Stimulated activated CD4-positive, alpha-beta T cell treated with anti-CD3 and anti-CD28 coated beads, TNF-alpha, amount 100 ng/mL, for 48 hours (primary cell): ENCODE data around the gene RASL10B.

Experiments used
- DNase-seq, 3 donors: peaks; one replicate each; pipeline ENCODE4 v3.0.0-alpha.2; 2020; ENCODE audit warnings: low read depth in 3 of 3

RASL10B gene

DNA sequence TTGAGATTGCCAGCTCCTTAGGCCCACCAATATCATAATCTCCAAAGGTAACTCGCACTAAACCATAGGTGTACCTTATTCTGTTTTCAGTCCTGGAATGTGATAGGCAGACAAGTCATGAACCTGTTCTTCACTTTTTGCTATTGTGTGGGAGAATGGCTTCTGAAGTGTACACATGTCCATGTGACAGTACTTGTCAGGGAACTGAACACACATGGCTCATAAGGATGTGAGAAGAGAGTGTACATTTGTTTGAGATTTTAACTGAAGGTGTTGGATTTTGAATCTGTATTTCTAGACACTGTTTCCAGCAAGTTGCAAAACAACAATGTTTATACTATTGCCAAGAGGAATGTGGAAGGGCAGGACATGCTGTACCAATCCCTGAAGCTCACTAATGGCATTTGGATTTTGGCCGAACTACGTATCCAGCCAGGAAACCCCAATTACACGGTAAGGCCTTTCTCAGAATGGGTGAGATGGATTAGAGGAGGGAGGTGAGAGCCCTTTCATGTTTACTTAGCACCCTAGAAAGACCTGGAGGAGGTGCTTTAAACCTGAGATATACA, 14.5 kb upstream of the RASL10B start:
- DNase-seq, result no peak

DNA sequence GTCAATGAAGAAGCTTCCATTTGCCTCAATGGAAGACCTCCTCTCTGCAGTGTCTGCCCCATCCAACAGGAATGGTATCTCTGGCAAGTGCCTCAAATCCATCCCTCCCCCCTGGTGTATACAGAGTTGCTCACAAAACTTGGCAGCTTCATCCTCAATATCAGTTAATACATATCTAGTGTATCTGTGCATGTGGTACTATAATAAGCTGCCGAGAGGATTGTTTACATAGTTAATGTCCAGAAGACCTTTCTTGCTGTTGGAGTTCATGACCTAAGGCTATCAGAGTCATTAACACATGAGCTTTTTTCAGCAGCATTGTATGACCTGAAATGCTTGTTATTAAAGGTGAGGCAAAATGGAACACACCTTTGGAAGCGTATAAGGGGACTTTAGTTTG, 14.0 kb upstream of the RASL10B start:
- DNase-seq, result no peak

DNA sequence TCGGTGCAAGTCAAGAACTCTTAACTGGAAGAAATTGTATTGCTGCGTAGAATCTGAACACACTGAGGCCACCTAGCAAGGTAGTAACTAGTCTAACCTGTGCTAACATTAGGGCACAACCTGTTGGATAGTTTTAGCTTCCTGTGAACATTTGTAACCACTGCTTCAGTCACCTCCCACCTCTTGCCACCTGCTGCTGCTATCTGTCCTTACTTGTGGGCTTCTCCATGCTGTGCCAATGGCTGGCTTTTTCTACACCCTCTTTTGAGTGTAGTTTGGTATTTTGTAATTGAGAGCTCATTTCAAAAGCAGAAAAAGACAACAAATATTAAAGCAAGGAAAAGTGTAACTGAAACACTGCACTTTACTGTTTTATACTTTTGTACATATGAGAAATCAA, 7.7 kb upstream of the RASL10B start:
- no peak for DNase-seq

DNA sequence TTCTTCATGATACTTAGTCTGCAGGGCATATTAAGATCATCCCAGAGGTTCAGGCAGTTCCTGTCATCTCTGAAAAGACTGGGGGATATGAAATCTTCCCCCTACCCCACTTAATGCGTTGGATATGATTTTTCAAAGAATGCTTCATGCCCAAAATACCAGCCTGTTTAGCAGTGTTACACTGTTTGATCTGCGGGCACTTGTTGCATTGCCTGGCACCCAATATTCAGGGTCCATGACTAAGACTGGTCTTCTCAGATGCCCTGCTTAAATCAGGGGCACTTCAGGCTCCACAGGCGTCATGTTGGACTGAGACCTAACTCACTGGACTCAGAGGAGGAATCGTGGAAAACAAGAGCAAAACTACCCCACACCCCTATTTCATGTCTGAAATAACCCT, 6.4 kb upstream of the RASL10B start:
- DNase-seq, result no peak

DNA sequence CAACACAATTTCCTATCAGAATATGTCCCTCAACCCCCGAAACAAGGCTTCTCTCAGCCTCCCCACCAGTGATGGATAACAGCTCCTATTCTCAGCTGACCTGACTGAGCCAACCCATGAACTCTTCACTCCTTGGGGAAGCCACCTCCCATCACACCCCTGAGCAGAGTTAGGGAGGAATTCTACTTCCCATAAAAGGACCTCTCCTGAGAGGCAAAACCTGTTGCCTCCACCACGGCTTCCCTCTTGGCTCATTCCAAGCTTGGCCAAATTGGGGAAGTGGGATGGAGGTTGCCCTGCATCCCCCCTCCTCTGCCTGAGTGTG, 5.7 kb upstream of the RASL10B start:
- no peak for DNase-seq

DNA sequence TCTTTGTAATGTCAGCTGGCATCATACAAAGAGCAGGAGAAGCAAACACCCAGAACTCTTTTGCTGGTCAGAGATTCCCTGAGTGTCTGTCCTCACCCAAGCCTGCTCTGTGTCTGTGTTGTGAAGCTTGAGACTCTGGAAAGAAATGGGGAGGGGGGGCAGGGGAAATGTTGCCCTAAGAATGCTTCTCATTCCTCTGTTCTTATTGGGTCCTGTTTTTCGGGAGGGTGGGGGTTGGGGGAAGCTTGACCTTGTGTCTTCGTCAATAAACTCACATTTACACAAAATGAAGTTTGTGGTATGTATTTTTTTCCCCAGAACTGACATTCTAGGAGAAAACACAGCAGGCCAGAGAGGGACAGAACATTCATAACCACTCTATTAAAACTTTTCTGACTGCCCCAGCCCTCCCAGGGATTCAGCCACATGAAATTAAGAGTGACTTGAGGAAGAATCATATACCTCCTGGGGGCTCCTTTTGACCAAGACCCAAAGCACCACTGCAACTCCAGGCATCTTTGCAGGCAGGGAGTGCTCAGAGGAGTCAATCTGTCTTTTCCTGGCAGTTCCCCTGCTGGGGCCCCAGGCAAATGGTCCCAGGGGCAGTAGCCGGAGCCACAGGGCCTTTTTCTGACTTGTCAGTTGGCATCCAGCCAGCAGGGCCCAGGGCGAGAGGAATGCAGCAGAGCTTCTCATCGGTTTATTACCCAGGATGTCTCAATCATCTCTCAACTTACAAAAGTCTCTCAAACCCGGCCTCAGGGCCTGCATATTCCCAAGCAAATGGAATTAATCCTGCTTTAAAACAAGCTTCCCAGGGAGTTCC, 5.1 kb upstream of the RASL10B start:
- DNase-seq, result no peak

DNA sequence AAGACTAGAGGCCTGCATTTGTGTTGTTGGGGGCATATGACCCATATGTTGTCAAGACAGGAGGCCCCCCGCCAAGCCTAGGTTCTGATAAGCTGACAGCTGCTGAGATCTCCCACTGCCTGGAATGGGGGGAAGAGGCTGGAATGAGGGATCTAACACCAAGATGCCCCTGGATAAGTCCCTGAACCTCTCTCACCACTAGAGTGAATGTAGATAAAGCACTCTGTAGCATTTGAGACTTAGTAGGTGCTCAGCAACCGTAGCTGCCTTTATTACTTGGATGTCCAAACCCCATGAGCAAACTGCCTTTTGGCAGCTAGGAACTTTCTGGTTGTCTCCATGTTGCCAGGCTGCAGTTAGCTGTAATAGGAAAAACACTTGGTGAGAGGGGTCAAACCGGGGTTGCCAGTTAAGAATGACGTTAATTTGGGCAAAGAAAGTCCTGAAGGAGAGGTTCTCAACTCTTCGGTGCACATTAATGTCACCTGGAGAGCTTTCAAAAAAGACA, 4.4 kb upstream of the RASL10B start:
- DNase-seq, result no peak

DNA sequence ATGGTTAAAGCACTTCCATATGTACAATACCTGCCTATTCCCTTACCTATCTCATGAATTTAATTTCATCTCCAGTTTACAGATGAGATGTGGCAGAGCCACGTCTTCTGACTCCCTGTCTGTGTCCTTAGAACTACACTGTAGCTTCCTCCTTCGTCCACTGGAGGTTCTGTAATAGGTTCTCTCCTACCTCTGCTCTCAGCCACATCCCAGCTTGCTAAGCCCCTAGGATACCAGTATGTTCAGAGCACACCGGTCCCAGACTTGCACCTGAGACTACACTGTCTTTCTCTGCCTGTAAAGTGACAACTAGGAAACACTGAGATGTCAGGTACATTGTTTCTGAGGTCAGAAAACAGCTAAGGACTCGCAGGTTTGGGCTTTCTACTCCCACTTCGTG, 3.8 kb upstream of the RASL10B start:
- no peak for DNase-seq

DNA sequence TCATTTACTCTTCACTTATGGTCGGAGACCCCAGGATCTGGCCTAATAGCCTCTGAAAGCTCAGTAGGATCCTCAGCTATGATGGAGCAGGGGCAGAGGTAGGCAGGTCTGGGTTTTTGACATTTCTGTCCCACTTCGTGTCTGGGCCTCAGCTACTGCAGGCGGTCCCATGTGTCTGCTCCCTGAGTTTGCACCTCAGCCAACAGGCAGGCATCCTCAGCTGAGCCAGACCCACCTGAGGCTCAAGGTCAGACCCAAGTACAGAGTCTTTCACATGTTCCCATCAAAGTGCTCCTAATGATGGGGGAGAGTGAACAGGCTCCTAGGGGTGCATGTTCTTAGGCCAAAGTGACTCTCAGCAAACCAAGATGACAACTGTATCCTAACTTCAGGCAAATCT, 2.9 kb upstream of the RASL10B start:
- DNase-seq, result no peak

DNA sequence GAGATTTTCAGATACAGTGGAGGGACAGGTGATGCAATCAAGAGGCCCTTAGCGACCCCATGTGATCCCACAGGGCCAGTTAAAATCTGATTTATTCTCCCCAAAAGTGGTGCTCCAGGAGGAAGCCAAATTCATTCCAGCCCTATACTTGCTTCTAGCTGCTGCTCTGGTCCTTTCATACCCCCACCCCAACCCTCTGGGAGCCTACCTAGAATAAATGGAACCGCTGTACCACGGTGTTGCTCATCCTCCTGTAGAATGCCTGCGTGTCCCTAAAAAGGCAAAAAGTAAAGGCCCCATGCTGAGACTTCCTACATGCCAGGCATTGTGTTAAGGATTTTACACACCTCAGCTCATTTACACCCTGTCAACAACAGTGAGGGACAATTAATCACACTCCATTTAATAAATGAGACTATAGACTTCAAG, 2.0 kb upstream of the RASL10B start:
- DNase-seq, result no peak

DNA sequence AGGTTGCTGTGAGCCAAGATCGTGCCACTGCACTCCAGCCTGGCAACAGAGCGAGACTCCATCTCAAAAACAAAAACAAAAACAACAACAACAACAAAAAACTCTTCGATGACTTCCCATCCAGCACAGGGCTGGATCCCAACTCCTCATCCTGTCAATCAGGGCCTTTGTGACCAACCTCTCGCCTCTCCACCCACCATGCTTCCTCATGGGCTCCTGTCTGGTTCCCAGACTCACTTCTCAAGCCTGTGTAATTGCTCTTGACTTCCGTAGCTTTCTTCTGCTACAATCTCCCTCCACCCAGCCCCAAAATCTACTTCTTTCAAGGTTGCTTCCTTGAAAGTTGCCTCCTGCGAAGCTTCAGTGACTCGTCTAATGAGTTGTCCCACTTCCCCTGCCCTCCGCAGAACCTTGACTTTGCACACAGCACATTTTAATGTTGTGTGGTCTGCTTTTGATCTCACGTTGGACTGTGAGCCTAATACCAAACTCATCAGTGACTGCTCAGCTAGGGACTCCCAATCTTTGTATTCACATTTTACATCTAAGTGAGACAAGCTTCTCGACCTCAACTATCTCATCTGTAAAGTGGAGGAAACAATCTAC, 936 bp upstream of the RASL10B start:
- DNase-seq, result no peak

DNA sequence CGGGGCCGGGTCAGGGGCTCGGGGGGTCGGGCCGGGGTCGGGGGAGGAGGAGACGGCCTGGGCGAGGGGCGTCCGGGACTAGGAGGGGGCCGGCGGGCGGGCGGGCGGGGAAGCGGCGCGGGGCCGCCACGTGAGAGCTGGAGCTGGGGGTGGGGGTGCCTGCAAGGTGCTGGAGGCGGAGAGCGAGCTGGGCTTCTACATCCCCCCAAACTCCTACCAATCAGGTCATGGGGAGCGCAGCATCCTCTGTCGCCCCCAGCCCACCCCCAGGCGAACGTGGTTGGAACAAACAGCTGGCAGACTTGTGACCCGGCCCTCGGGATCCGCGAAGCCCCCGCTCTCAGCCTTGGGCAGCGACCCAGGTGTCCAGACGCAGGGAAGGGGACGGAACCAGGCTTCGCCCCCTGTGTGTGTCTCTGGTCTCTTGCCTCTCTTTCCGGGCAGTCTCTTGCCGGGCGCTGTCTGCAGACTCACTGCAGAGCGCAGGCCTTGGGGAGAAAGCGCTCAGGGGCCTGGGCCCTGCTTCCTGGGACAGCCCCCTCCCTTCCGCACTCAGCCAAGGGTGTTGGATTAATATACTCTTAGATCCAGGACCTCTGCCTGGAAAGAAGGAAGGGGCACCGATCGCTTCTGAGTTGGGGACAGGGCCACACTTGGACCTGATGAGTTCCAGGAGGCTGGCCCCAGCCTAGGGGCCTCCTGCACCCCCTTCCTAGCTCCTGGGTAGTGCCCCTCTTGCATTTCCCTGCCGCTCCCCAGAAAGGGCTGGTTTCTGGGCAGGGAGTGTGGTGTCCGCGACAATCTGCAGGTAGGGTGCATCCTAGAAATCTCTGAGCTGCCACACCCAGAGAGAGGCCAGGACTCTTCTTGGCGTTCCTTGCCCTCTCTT, 722 bp downstream of the RASL10B start:
- DNase-seq, result no peak

DNA sequence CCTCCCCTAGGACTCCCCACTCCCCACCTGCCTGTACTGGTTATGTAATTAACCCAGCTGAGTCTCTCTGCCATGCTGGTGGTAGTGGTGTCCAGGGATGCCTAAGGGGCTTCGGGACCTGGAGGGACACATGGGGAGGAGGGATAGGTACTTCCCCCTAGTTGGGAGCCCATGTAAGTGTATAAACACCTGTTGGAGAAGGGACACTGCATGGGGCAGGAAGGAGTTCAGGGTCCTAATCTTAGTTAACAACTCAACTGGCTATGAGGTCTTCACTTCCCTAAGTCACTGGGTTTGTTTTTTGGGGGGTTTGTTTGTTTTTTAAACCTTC, 1.3 kb downstream of the RASL10B start:
- no peak for DNase-seq

DNA sequence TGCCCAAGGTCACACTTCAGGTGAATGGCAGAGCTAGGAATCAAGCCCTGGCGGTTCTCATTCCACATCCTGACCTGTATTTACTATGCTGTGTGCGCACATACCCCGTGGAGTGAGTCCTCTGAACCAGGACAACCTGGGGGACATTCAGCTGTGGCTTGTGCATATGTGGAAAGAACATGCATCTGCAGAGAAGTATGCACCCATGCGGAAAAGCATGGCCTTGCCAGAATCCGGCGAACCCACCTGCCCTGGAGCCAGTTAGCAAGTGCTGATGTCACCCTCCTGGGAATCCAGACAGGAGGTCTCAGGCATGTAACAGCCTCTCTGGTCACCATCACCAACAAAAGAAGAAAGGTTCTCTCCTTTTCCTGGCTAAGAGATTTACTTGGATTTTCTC, 1.9 kb downstream of the RASL10B start:
- DNase-seq, result no peak

DNA sequence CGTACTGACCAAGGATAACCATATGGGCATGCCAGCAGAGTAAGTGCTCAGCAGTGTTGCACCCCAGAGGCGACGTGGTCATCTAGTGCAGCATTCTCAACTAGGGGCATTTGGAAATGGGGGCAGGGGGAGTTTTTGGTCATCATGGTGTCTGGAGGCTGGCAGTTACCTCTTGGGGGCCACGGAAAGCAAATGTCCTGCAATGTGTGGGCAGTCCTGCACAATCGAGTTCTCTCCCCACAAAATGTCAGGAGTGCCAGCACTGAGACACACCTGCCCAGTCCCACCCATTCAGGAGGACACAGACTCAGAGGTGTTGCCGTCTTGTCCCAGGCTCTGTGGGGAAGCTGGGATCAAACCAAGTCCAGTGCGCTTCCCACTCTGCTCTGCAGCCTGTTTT, 3.0 kb downstream of the RASL10B start:
- DNase-seq, result no peak

DNA sequence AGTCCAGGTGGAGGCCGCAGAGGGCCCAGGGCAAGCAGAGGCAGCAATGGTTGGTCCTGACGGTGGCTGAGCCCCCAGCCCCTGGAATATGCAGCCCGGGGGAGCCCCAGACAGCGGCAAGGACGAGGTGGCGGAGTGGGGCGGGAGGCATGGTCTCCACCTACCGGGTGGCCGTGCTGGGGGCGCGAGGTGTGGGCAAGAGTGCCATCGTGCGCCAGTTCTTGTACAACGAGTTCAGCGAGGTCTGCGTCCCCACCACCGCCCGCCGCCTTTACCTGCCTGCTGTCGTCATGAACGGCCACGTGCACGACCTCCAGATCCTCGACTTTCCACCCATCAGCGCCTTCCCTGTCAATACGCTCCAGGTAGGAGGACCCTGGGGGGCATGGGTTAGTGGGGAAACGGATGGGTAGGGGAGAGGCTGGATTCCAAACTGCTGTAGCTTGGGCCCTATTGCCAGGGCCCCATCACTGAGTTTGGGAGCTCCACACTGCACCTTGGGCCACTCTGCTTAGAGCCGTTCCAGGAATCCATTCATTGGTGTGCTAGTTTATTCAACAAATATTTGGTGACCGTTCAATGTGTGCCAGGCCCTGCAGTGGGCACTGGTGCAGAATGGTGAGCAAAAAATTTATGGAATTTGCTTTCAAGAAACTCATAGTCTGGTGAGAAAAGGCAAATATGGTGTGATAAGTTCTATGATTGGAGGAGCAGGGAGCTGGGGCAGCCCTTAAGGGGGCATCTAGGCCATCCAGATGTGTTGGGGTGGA, 3.8 kb downstream of the RASL10B start:
- no peak for DNase-seq

DNA sequence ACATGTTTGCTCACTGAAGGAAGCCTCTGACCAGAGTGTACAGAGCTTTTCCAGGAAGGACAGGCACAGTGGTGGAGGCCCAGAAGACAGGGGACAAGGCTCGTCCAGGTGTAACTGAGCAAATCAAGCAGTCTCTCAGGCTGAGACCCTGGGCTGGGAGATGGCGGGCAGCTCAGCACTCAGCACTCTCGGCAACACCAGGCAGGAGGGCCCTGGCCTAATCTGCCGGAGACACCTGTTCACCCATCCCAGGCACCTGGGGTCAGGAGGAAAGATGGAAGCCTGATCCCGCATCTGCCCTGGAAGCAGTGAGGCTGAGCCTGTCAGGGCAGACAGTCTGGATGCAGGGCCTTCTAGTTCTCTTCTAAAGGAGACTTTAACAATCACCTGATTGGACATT, 4.8 kb downstream of the RASL10B start:
- DNase-seq, result no peak

DNA sequence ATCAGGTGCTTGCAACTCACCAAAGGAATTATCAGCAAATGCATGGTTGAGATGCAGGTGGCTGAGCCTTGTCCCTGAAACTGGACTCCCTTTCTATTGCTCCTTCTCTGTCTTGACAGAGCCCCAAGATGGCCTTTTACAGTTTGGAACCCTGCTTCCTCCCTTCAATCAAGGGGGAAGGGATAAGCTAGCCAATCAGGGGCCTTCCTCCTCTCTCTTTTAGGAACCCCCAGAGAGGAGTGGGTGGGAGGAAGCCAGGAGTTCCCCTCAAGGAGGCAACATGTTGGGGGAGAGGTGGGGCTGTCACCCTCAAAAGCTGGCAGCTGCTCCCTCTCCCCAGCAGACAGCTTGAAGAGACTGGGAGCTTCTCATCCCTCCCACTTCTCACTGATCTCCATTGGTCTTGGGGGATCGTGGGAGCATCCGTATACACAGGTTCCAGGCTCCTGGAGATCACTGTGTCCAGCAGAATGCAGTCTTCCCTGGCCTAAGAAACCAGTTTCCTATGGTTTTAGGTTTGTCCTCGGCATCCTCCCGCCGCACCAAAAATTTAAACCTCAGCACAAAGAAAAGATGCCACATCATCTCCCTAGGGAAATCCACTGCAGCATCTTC, 7.2 kb downstream of the RASL10B start:
- DNase-seq, result no peak

DNA sequence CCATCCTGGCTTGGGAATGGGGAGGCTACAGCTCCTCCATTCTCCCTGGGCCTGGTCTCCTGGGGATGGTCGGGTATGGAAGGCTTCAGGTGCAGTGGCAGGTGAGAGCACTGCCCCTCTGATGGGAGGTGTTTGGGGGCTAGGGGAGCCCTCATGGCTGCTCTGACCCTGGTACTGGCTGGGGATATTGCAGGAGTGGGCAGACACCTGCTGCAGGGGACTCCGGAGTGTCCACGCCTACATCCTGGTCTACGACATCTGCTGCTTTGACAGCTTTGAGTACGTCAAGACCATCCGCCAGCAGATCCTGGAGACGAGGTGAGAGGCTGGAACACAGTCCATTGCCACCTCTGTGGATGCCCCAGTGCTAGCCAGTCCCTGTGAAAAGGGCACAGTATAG, 8.8 kb downstream of the RASL10B start:
- DNase-seq, result no peak

DNA sequence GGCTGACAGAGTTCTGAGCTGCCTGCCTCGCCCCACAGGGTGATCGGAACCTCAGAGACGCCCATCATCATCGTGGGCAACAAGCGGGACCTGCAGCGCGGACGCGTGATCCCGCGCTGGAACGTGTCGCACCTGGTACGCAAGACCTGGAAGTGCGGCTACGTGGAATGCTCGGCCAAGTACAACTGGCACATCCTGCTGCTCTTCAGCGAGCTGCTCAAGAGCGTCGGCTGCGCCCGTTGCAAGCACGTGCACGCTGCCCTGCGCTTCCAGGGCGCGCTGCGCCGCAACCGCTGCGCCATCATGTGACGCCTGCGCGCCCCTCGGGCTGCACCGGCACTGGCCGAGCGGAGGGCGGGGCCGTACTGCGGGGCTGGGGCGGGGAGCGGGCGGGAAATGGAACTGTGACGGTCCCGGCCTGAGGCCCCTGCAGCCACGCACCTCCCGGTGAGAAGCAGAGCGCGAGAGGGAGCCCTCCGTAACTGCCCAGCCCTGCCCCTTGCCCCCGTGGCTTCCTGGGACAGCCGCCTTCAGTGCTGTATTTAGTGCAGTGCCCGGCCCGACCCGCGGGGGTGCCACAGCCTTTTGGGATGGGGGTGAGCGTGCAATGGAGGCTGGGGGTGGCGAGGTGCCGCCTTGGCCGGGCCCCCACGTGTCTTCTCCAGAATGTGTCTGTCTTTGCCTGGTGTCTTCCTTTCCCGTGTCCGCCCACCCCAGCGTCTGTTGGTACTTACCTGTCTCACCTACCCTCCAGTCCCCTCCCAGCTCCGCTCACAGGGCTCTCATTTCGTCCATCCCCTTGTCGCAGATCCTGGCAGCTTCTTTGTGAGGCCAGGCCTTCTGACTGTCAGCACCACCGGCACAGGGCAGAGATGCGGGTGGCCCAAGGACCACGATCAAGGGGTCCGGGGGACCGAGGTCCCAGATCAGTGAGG, 9.8 kb downstream of the RASL10B start:
- DNase-seq, result no peak
